Fibroblast of the aortic adventitia (primary cell): ENCODE measurements around the gene SCAF4. TPM values are rescaled to one million over a fixed set of nuclear protein-coding genes. Genes with fewer than 3 reads are reported as not detected.
"Not testable (repeated sequence)": the region's sequence is repeated elsewhere in the genome, so short reads cannot be mapped to it uniquely, and the experiment has no call there.

Experiments used
- DNase-seq: peaks from one replicate; pipeline ENCODE4 v3.0.0-alpha.2; 2010; ENCODE audit warnings: low read depth
- H3K4me3 ChIP-seq: 2 replicates; pipeline ENCODE4 v1.5.1; 2011; ENCODE audit warnings: low read depth, mild to moderate bottlenecking, control low read depth, low read length, moderate library complexity
- small RNA-seq: library from RNA; depleted of rRNA; stranded (forward); fragments of <200 nt; gene quantifications from one replicate; pipeline ENCODE3, GENCODE V24; 2012
- total RNA-seq: library from RNA; depleted of rRNA; stranded (reverse); fragments of >200 nt; gene quantifications from 2 replicates; pipeline ENCODE4 v1.2.3, GENCODE V29; 2012; ENCODE audit warnings: low replicate concordance
- TF ChIP-seq, protein P1 (sequence below): IDR thresholded peaks from 2 replicates; pipeline ENCODE4 v1.5.1; 2011; ENCODE audit warnings: mild to moderate bottlenecking, low read length, control low read depth, inconsistent platforms; ENCODE audit not compliant: insufficient read depth

SCAF4 gene
- total RNA-seq, 1 donor: 14.5 TPM

- TF ChIP-seq, protein P1, sequence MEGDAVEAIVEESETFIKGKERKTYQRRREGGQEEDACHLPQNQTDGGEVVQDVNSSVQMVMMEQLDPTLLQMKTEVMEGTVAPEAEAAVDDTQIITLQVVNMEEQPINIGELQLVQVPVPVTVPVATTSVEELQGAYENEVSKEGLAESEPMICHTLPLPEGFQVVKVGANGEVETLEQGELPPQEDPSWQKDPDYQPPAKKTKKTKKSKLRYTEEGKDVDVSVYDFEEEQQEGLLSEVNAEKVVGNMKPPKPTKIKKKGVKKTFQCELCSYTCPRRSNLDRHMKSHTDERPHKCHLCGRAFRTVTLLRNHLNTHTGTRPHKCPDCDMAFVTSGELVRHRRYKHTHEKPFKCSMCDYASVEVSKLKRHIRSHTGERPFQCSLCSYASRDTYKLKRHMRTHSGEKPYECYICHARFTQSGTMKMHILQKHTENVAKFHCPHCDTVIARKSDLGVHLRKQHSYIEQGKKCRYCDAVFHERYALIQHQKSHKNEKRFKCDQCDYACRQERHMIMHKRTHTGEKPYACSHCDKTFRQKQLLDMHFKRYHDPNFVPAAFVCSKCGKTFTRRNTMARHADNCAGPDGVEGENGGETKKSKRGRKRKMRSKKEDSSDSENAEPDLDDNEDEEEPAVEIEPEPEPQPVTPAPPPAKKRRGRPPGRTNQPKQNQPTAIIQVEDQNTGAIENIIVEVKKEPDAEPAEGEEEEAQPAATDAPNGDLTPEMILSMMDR: no peak
- DNase-seq: no peak
- H3K4me3 ChIP-seq: no peak overlapping the region
Observed at GRCh38 chr21:31634993-31635392, 96.9 kb downstream of the SCAF4 start.

DNA sequence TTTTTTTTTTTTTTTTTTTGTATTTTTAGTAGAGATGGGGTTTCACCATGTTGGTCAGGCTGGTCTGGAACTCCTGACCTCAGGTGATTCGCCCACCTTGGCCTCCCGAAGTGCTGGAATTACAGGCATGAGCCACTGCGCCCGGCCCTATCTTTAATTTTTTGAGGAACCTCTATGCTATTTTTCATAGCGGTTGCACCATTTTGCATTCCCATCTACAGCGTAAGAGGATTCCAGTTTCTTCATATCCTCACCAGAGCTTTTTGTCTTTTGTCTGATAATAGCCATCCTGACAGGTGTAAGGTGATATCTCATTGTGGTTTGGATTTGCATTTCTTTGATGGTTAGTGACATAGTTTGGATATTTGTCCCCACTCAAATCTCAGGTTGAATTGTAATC lies 100.0 kb downstream of the SCAF4 start:
- not testable (repeated sequence) for H3K4me3 ChIP-seq, DNase-seq

DNA sequence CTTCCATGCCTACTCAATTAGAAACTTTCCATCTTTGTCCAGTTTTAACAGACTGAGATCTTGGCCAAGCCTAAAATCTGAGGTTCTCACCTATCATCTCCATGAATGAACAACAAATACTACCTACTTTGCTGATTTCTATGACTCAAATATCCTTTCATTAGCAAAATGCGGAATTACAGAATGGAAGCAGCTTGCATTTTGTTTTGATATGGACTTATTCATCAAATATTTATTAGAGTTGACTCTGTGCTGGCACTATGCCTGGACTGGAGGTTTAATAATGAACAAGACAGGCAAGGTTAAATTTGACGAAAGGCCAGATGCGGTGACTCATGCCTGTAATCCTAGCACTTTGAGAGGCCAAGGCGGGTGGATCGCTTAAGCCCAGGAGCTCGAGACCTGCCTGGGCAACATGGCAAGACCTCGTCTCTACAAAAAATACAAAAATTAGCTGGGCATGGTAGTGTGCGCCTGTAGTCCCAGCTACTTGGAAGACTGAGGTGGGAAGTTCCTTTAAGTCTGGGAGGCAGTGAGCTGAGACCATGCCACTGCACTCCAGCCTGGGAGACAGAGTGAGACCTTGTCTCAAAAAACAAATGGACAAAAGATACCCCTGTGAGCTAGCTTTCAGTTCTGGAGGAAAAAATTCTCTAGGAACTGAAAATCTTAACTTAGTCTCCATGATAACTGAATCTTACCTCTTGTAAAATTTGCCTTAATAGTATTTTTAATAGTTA lies 101.8 kb downstream of the SCAF4 start:
- peak; percentile 82 for DNase-seq
- H3K4me3 ChIP-seq: no peak overlapping the region
- TF ChIP-seq, protein P1: no peak

DNA sequence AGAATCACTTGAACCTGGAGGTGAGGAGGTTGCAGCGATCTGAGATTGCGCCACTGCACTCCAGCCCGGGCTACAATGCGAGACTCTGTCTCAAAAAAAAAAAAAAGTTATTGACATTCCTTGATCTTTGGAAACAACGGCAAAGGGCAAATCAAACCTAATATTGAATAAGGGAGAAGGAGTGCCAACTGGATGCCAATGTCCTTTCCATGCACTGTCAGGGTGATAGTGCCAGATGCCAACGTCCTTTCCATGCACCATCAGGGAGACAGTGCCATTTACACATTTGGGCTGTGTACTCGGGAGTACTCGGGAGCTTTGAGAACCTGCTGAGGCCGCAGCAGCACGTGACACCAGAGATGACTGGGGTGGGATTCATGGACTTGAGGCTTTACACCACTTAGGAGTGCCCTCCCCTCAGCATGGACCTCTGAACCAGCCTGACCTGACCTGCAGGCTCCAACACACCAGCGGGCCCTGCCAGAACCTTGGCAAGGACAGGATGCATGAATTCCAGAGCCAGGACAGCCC lies 106.9 kb downstream of the SCAF4 start:
- no peak overlapping the region for H3K4me3 ChIP-seq
- TF ChIP-seq, protein P1: no peak
- DNase-seq: no peak

GRCh38 chr21:31624181-31624580 lies 107.7 kb downstream of the SCAF4 start:
- H3K4me3 ChIP-seq: no peak overlapping the region
- no peak for DNase-seq
- TF ChIP-seq, protein P1: no peak

- no peak for DNase-seq
- H3K4me3 ChIP-seq: no peak overlapping the region
- TF ChIP-seq, protein P1: no peak
Observed at GRCh38 chr21:31623664-31624063, 108.3 kb downstream of the SCAF4 start.

DNA sequence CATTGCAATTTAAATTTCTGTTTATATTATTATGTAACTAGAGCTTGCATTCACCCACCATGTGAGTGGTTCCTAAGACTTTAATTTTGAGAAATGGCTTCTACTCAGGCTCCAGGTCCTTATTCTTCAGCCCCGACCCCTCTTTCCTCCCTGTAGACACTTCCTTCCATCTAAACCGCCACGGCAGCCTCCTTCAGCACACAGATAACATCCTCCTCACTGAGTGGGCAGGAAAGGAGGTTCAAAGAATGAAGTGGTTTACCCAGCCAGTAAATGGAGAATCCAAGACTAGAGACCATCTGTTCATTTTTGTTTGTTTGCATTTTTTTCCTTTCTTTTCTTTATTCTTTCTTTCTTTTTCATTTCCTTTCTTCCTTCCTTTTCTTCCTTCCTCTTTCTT lies 109.5 kb downstream of the SCAF4 start:
- TF ChIP-seq, protein P1: no peak
- H3K4me3 ChIP-seq: no peak overlapping the region
- DNase-seq: no peak

Small RNAs within 50 kb of the gene (small RNA-seq; reads per million reads assigned to genes)
- gene RF01241: not detected

Other genes starting within 250 kb of the SCAF4 start
- 217 and 225 TPM in 2 replicates for gene SOD1, start 72.4 kb downstream of the SCAF4 start, total RNA-seq
- 0.45 and 4.3 TPM in 2 replicates for gene HUNK, start 140.9 kb upstream of the SCAF4 start, total RNA-seq